CD4-positive, alpha-beta T cell (primary cell): Measurements from ENCODE around the gene MAST4. TPM values are rescaled to one million over a fixed set of nuclear protein-coding genes. Genes with fewer than 3 reads are reported as not detected.

Experiments used
- ATAC-seq: fragments of 200-7000 bp; cut with Tn5 transposase; one replicate; pipeline ENCODE4 v1.10.0; 2022; ENCODE audit warnings: mild to moderate bottlenecking; ENCODE audit not compliant: poor library complexity
- CTCF ChIA-PET: fragments of 350-600 bp; sonication (Branson Sonifier 250); formaldehyde crosslinking; loops from one replicate; lab custom pipeline; 2021; ENCODE audit warnings: antibody characterized with exemption, inconsistent platforms; lab: Charles Lee
- POLR2A ChIA-PET: fragments of 350-600 bp; sonication (Branson Sonifier 250); formaldehyde crosslinking; loops from one replicate; lab custom pipeline; 2021; ENCODE audit warnings: antibody characterized with exemption, inconsistent platforms; lab: Charles Lee
- DNase-seq, 14 experiments: peaks; one replicate each; pipeline ENCODE4 v3.0.0-alpha.2; 2013 to 2020; ENCODE audit warnings: mixed read lengths in 2 of 14
- H3K27ac ChIP-seq, 2 donors: one replicate each; pipeline versions ENCODE4 v1.5.1 to v1.7.0; 2013; ENCODE audit warnings: low read length in 2 of 2, low read depth in 1 of 2, mild to moderate bottlenecking in 1 of 2
- H3K27me3 ChIP-seq, 2 experiments: 1 replicate in 1 of 2; 2 replicates in 1 of 2; pipeline versions ENCODE4 v1.6.1 to v1.7.0; 2013; ENCODE audit warnings: low read length in 2 of 2, control low read depth in 1 of 2, mild to moderate bottlenecking in 1 of 2, moderate library complexity in 1 of 2; ENCODE audit not compliant: insufficient read depth in 2 of 2, control insufficient read depth in 1 of 2
- H3K36me3 ChIP-seq: one replicate; pipeline ENCODE4 v1.6.1; 2013; ENCODE audit warnings: low read length, control low read depth; ENCODE audit not compliant: insufficient read depth
- H3K4me1 ChIP-seq: one replicate; pipeline ENCODE4 v1.6.1; 2013; ENCODE audit warnings: low read length, control low read depth; ENCODE audit not compliant: insufficient read depth
- H3K4me3 ChIP-seq: one replicate; pipeline ENCODE4 v1.5.1; 2013; ENCODE audit warnings: mild to moderate bottlenecking, low read length, moderate library complexity
- H3K9me3 ChIP-seq, 2 experiments: 1 replicate in 1 of 2; 2 replicates in 1 of 2; pipeline versions ENCODE4 v1.6.1 to v1.7.0; 2013; ENCODE audit warnings: low read length in 2 of 2, mild to moderate bottlenecking in 2 of 2, control low read depth in 1 of 2, moderate library complexity in 1 of 2; ENCODE audit not compliant: control insufficient read depth in 1 of 2, insufficient read depth in 1 of 2
- H3K27ac Mint-ChIP-seq: one replicate; pipeline ENCODE4 v1.8.0; 2020; ENCODE audit warnings: mixed read lengths
- H3K27me3 Mint-ChIP-seq: one replicate; pipeline ENCODE4 v1.8.0; 2021; ENCODE audit warnings: mixed read lengths
- H3K36me3 Mint-ChIP-seq: one replicate; pipeline ENCODE4 v1.8.0; 2021; ENCODE audit warnings: low read depth, mixed read lengths
- H3K4me1 Mint-ChIP-seq: one replicate; pipeline ENCODE4 v1.8.0; 2021; ENCODE audit warnings: low read depth, mixed read lengths
- H3K4me3 Mint-ChIP-seq: one replicate; pipeline ENCODE4 v1.8.0; 2020; ENCODE audit warnings: mild to moderate bottlenecking, mixed read lengths
- H3K9me3 Mint-ChIP-seq: one replicate; pipeline ENCODE4 v1.8.0; 2020; ENCODE audit warnings: mixed read lengths
- intact Hi-C, 2 experiments: fragments of 100-400 bp; cut with DNase I in 1 of 2; cut with micrococcal nuclease in 1 of 2; formaldehyde crosslinking; loops; one replicate each; pipeline versions ENCODE4 v1.15.1 to v1.9.0; 2023 to 2025; cut with DNase I, micrococcal nuclease
- total RNA-seq, 174 experiments: library from RNA in 2 of 174; stranded (reverse) in 2 of 174; gene quantifications; one replicate each; pipeline ENCODE4 v1.2.3 and lab custom pipeline; 2021 to 2026
- TF ChIP-seq, protein P1 (sequence below): fragments of 200-600 bp; IDR thresholded peaks from one replicate; pipeline ENCODE4 v1.8.0; 2022; ENCODE audit warnings: antibody characterized with exemption, mild to moderate bottlenecking

MAST4 gene
- total RNA-seq, 2 experiments from 2014 or later = 21.3 to 21.6 TPM

DNA sequence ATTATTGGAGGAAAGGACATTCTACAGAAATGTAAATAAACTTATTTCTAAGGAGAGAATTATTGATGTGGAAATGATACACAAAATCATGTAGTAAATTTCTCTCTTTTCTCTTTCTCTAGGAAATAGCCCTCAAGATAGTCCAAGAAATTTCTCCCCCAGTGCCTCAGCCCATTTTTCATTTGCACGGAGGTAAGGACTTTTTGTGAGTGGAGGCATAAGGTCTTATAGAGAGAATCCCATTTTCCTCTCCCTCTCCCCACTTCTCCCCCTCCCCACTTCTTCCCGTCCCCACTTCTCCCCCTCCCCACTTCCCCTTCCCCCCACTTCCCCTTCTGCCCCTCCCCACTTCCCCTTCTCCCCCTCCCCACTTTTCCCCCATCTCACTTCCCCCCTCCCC is 493.8 kb downstream of the MAST4 start:
- H3K4me1 ChIP-seq = no peaks in the 10 kb centered on the region
- no peaks in the 10 kb centered on the region for H3K9me3 ChIP-seq
- intact Hi-C loops = loop anchor here in 1 of 2 experiments (5.0 kb wide), 1 partner anchor 103 kb away; no protein-coding TSS in a partner anchor
- peaks cover 9% of the 10 kb centered on the region for H3K36me3 ChIP-seq
- no peak overlapping the region for H3K4me3 Mint-ChIP-seq
- CTCF ChIA-PET = no interaction called here
- POLR2A ChIA-PET = no interaction called here
- H3K36me3 Mint-ChIP-seq = peaks cover 29% of the 10 kb centered on the region
- no peak overlapping the region for H3K27ac ChIP-seq
- H3K27me3 ChIP-seq = no peaks in the 10 kb centered on the region
- no peaks in the 10 kb centered on the region for H3K27me3 Mint-ChIP-seq
- no peaks in the 10 kb centered on the region for H3K9me3 Mint-ChIP-seq
- ATAC-seq = no peak
- H3K27ac Mint-ChIP-seq = no peak overlapping the region
- no peak overlapping the region for H3K4me3 ChIP-seq
- peaks cover 4% of the 10 kb centered on the region for H3K4me1 Mint-ChIP-seq
- TF ChIP-seq, protein P1, sequence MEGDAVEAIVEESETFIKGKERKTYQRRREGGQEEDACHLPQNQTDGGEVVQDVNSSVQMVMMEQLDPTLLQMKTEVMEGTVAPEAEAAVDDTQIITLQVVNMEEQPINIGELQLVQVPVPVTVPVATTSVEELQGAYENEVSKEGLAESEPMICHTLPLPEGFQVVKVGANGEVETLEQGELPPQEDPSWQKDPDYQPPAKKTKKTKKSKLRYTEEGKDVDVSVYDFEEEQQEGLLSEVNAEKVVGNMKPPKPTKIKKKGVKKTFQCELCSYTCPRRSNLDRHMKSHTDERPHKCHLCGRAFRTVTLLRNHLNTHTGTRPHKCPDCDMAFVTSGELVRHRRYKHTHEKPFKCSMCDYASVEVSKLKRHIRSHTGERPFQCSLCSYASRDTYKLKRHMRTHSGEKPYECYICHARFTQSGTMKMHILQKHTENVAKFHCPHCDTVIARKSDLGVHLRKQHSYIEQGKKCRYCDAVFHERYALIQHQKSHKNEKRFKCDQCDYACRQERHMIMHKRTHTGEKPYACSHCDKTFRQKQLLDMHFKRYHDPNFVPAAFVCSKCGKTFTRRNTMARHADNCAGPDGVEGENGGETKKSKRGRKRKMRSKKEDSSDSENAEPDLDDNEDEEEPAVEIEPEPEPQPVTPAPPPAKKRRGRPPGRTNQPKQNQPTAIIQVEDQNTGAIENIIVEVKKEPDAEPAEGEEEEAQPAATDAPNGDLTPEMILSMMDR = no peak
- no peak for DNase-seq

DNA sequence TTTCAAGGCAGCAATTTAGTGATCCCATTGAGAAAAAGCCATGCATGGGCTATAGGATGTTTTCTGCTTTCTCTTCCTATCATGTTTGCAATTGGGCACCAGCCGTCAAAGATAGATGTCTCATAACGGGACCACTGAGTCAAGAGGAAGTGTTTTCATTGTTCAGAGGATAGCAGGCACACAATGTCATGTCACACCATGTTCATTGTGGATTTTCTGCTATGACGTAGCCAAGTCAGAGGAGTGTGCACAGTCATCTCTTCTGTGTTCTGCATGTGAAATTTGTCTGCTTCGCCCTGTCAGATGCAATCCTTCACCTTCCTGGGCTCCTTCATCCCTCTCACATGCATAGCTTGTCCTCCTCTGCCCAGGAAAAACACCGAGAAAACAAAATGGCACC is 494.4 kb downstream of the MAST4 start:
- ChIA-PET POLR2A (no interaction called here), CTCF (no interaction called here)
- peaks cover 9% of the 10 kb centered on the region for H3K36me3 ChIP-seq
- H3K36me3 Mint-ChIP-seq = peaks cover 35% of the 10 kb centered on the region
- DNase-seq (no peak), ATAC-seq (no peak)
- no peak overlapping the region for H3K4me3 ChIP-seq
- H3K27ac Mint-ChIP-seq = no peak overlapping the region
- H3K27me3 ChIP-seq = no peaks in the 10 kb centered on the region
- H3K27me3 Mint-ChIP-seq = no peaks in the 10 kb centered on the region
- H3K9me3 Mint-ChIP-seq = no peaks in the 10 kb centered on the region
- H3K9me3 ChIP-seq = no peaks in the 10 kb centered on the region
- intact Hi-C loops = loop anchor here in 1 of 2 experiments (5.0 kb wide), 1 partner anchor 103 kb away; no protein-coding TSS in a partner anchor
- no peaks in the 10 kb centered on the region for H3K4me1 ChIP-seq
- TF ChIP-seq, protein P1 = no peak
- no peak overlapping the region for H3K4me3 Mint-ChIP-seq
- H3K4me1 Mint-ChIP-seq = peaks cover 4% of the 10 kb centered on the region
- H3K27ac ChIP-seq = no peak overlapping the region

- no peak overlapping the region for H3K27ac ChIP-seq
- no peak overlapping the region for H3K4me3 ChIP-seq
- ChIA-PET POLR2A (no interaction called here), CTCF (no interaction called here)
- H3K9me3 ChIP-seq = no peaks in the 10 kb centered on the region
- Mint-ChIP-seq H3K27me3 (no peaks in the 10 kb centered on the region), H3K4me1 (peaks cover 4% of the 10 kb centered on the region), H3K36me3 (peaks cover 51% of the 10 kb centered on the region), H3K27ac (no peak overlapping the region), H3K9me3 (no peaks in the 10 kb centered on the region), H3K4me3 (no peak overlapping the region)
- no peaks in the 10 kb centered on the region for H3K27me3 ChIP-seq
- DNase-seq (no peak), ATAC-seq (no peak)
- TF ChIP-seq, protein P1 = no peak
- intact Hi-C loops = loop anchor here in 1 of 2 experiments (5.0 kb wide), 1 partner anchor 105 kb away; no protein-coding TSS in a partner anchor
- no peaks in the 10 kb centered on the region for H3K4me1 ChIP-seq
- peaks cover 9% of the 10 kb centered on the region for H3K36me3 ChIP-seq
Observed at GRCh38 chr5:67092535-67092934, 496.3 kb downstream of the MAST4 start.
